Measurements from ENCODE around the gene TMA7B.

The TMA7B gene

DNA sequence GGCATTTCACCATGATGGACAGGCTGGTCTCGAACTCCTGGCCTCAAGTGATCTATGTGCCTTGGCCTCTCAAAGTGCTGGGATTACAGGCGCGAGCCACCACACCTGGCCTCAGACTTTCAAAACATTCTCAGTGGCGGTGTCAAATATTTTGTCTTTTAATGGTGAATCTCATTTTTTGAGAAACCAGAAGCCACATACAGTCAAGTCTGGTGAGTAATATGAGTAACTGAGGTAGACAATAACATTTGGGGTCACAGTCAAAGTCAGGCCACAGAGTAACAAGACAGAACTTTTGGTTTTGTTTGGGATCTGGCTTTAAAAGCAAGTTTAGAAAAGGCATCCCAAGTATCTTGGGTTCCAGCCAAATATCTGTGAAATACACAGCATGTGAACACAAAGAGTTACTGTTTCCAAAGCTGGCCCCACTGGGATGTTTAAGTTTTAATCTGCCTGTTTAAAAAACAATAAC, 5.6 kb upstream of the TMA7B start:
- DNase-seq = no peak

DNA sequence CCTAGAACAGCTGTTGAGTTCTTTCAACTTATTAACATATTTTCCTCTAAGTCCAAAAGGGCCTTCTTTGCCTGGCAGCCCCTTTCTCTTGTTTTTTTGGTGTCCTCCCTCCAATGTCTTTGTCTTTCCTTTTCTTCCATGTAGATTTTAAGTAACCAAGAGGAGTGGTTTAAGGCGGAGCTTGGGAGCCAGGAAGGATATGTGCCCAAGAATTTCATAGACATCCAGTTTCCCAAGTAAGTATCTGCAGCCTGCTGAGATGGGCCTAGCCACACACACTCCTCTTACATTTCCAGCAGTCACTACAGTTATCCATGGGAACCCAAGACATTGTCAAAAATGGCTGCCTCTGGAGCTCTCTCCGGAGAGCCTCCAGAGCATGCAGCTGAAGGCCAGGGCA, 4.5 kb upstream of the TMA7B start:
- no peak for DNase-seq

DNA sequence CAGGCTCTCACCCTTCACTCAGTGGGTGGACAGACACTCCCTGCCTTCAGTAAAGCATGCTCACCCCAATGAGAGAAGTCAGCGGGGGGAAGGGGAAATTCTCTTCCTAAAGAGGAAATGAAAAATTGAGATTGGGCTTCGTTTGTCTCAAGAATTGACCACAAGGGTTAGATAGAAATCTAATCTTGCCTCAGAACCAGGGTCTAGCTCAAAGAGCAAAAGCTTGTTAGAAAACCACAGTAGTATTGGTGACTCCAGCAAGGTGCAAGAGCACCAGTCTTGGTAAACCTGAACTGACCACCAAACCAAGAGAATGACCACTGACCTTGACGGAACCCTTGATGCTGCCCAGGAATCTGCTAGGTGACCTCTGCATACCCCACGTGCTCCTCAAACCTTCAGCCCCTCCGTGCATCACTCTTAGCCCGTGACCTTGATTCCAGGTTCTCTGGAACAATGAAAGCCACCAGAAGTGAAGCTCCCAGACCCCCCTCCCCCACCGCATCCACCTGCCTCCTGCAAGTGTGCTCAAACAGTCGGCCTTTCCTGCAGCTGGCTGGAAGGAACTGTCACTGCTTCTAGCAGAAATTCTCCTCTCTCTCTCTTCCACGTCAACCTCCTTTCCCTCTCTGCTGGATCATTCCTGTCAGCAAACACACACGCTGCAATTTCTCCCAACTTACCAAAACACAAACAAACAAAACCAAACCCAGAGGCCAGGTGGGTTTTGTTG, 3.1 kb upstream of the TMA7B start:
- DNase-seq = no peak

DNA sequence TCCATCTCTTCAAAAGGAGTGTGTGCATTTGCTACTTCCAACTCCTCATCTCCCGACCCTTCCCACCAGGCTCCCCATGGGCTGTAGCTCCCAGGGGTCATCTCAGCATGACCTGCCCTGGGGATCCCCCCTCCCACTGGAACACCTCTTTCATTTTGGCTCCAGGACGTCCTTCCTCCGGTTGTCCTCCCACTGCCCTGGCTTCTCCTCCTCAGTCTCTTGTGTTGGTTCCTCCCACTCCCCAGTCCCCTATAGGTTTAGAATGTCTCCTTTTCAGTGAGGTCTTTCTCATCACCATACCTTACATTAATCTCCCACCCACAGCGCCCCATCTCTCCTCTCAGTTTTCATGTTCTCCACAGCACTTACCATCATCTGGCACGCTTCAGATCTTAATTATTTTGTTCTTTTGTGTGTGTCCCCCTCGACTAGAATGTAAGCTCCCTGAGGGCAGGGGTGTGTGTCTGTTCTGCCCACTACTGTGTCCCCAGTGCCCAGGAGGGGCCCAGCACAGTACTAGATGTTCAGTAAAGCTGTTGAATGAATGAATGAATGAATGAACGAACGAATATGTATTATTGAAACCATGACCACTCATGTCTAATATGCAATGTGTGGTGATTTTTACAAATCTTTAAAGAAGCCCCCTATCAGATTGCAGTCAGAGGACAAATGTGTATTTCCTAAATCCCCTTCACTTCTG, 2.0 kb upstream of the TMA7B start:
- DNase-seq = no peak

DNA sequence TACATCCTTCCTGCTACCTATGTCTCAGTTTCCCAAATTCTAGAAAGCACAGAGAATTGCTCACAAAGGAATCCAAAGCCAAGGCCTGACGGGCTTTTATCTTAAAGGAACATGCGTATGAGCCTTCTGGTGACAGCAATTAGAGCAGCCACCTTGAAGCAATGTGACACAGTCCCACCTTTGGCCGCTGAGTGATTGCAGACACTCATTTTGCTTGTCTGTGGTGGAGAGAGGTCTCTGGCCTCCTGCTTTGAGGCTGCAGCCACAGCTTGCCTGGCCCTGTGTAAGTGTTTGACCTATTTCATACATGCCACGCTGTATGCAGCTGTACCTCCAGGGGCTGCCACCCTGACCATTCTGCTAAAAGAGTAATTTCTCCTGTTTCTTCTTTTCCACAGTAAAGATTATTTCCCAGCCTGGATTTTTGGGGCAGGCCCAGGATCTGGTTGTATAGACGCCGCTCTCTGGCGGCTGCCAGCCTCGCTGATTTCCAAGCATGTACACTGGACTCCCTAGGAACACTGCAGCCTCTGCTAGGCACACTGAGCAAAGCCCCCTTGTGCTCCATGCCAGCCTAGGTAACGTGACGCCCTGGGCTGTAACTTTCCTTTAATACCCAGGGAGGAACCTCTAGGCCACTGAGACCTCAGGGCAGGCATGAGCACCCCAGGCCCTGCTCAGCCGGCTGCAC, 1.1 kb upstream of the TMA7B start:
- no peak for DNase-seq

DNA sequence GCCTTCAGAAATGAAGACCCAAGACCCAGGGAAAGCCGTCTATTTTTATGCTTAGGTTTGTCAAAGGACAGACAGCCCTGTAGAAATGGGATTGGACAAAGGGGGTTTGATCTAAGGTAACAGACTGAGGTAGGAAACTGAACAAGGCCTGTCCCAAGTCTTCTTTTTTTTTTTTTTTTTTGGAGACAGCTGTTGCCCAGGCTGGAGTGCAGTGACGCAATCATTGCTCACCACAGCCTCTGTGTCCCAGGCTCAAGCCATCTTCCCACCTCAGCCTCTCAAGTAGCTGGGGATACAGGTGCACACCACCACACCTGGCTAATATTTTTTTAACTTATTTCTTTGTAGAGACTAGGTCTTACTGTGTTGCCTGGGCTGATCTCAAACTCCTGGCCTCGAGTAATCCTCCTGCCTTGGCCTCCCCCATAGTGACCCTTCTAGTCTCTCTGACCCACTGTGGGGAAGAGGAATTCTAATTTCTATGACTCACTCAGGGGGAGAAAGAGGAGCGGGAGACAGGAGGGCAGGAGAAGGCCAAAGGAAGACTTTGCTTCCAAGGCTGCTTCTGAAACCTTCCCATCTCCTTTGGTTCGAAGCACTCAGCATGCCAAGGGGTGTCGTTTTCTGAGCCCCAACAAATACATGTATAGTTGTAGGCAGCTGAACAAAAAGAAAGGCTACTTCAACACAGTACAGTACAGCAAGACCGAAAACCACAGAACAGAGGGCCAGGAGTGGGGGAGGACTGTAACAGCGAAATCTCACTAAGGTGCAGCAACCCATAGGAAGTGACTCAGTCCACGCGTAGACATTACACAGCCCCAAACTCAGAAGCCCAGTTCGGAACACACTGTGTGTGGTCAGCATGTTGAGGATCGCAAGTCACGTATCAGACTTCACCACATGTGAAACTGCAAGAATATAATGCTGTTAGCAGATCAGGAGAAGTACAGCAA, 872 bp downstream of the TMA7B start:
- DNase-seq = no peak

DNA sequence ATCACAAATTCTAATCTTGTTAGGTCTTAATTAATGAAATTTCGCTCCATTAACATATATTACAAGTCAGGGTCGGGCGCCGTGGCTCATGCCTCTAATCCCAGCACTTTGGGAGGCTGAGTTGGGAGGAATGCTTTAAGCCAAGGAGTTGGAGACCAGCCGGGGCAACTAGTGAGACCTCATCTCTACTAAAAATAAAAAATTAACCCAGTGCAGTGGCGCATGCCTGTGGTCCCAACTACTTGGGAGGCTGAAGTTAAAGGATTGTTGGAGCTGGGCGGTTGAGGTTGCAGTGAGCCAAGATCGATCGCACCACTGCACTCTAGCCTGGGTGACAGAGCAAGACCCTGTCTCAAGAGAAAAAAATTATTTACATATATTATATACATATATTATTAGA, 1.9 kb downstream of the TMA7B start:
- DNase-seq = no peak

DNA sequence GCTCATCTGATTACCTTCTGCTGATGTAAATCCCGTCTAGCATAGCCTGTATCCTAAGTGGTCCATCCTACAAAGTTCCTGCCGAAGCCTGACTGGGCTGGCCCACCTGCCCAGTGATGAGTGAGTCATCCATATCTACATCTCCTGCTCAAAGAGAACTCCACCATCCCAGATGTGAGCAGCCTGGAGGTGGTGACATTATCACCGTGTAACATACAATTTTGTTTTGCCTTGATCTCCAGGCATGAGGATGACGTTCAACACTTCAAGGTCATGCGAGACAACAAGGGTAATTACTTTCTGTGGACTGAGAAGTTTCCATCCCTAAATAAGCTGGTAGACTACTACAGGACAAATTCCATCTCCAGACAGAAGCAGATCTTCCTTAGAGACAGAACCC, 5.6 kb downstream of the TMA7B start:
- DNase-seq = no peak

DNA sequence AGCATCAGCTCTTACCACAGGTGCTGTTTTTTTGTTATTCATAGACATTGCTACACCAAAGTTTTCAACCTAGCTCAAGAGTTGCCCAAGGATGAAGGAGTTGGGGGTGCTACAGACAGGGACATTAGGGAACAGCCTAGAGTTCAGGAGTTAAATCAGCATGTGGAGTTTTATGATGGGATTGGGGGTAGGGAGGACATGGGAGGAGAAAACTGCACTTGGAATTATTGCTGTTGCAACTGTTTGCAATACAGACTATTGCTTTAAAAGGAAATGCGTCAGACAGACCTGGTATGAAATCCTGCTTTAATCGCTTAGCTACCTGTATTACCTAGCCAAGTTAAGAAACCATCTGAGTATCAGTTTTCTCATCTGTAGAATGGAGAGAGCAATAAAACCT, 6.3 kb downstream of the TMA7B start:
- no peak for DNase-seq

DNA sequence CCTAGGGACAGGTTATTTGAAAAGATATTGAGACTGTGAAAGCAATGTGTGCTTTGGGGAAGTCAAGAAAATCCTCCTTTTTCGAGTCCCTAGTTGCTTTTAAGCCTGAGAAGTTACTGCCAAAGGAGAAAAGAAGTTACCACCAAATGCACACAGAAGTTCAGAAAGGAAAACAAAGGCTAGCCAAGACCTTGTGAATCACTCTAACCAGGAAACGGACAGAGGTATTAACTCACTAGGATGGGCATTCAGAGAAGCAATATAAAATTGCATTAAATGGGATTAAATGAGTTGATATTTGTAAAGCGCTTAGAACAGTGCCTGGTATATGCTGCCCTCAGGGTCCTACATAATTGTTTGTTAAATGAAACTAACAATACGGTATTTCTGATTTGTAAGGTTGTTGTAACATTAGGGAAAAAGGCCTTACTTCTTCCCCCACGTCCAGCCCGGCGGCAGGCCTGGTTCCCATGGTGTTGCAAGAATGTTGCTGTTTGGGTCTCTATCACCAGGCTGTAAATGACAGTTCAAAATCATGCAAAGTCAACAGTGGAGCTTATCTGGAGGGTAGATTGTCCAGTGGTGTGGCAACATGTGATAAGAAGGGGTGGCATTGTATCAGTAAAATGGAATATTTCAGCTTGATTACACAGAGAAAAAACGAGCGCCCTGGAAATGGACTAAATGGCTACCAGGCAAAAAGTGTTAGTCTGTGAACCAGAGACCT, 7.1 kb downstream of the TMA7B start:
- no peak for DNase-seq

DNA sequence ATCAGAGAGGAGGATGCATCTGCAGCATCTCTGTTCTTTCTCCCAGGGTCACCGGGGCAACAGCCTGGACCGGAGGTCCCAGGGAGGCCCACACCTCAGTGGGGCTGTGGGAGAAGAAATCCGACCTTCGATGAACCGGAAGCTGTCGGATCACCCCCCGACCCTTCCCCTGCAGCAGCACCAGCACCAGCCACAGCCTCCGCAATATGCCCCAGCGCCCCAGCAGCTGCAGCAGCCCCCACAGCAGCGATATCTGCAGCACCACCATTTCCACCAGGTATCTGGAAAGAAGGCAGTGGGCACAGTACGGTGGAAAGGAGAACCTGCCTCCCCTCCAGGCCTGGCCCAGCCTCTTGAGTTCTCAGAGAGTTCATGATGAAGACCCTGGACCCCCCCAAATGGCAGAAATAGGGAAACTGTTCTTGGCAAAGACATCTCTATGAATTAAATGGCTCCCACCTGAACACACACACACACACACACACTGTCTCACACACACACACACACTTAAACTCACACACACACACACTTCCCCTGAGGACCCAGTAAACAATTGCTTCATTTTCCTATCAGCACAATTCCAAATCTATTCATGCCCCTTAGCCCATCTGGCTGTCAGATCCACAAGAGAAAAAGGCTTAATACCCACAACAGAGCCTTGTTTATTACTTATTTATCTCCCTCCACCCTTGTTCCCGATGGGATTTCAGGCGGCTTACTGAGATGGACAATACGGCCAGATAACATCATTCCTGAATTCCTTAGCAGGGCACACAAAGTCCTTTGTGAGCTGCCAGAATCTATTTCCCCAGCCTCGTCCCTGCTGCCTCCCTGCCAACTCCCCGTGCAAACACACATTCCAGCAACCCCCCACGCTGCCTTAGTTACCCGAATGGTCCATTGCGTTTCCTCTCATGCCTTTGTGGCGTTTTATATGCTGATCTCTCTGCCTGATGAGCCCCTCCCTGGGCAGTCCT, 8.1 kb downstream of the TMA7B start:
- no peak for DNase-seq

DNA sequence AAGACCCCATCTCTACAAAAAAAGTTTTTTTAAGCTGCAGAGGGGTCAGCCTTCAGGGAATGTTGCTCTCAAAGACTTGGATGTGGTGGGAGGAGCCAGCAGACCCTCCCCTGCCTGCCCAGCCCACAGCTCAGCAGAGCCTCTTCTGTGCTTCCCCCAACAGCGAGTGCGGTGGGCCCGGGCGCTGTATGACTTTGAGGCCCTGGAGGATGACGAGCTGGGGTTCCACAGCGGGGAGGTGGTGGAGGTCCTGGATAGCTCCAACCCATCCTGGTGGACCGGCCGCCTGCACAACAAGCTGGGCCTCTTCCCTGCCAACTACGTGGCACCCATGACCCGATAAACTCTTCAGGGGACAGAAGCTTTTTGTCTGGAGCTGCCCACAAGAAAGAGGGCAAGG, 10.5 kb downstream of the TMA7B start:
- DNase-seq = no peak

DNA sequence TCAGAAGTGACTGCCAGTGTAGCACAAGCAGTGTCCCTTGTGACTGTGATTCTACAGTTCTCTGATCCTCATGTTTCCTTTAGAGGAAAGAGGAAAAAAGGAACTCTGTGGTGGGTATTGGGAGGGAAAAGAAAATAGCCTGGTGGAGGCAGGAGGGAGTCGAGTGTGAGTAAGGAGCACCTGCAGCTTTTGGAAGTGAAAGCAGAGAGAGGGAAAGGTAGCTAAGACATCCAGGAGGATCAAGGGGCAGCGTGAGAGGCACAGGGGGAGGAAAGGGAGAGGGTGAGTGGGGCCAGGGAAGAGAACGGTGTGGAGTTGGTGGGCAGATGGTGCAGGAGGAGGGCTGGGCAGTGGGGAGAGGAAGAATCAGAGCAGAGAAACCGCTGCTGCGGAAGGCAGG, 12.4 kb downstream of the TMA7B start:
- no peak for DNase-seq

DNA sequence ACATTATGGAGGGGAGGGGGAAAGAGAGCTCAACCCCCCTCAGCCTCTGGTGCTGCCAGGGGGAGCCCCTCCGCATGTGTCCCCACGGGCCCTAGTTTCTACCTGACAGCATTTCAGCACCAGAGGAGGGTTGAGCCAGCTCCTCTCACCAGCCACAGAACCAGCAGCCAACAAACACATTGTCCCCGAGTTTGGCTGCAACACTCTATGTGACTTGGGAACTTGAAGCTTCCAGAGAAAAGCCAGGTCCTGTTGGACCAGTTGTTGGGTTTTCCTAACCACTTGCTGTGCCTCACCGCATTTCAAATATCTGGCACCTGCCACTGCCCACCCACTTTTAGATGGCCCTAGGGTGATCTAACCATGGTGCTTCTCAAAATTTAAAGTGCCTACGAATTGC, 13.5 kb downstream of the TMA7B start:
- no peak for DNase-seq

DNA sequence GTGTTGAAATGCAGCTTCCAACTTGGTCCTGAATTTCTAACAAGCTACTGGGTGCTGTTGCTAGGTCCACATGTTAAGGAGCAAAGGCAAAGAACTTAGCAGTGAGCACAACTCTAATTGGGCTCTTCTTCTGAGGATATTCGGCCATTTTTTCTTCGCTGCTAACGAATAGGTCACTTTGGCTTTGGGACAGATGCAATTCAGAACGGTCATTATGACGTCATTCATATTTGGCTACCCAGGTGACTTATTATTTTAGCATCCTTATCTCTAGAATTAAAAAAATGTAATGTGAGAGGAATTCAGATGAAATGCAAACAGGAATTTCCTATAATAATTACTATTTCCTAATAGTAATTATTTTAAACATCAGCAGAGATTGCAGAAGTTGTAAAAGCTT, 13.9 kb downstream of the TMA7B start:
- no peak for DNase-seq

DNA sequence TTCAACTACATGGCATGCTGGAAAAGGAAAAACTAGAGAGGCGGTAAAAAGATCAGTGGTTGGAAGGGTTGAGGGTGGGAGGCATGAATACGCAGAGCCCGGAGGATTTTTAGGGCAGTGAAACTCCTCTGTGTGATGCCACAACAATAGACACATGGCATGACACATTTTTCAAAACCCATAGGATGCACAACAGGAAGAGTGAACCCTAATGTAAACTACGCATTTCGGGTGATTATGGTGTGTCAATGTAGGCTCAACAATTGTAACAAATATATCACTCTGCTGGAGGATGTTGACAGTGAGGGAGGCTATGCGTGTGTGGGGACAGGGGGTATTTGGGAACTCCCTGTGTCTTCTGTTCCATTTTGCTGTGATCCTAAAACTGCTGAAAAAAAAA, 18.9 kb downstream of the TMA7B start:
- no peak for DNase-seq

DNA sequence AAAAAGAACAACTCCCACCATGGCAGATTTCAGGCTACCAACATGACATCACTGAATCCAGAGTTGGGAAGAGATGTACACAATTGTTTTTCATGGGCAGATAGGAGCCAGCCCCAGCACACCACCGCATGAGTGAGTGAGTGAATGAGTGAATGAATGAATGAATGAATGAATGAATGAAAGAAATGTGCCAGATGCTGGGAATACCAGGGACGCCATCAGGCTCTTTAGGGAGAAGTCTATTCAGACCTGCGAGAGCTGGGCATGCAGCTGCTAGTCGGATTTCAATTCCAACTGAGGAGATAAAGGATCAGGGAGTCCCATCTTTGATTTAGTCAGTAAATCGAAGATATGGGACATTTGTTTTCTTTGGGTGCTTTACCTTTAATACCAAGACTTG, 19.3 kb downstream of the TMA7B start:
- DNase-seq = no peak

DNA sequence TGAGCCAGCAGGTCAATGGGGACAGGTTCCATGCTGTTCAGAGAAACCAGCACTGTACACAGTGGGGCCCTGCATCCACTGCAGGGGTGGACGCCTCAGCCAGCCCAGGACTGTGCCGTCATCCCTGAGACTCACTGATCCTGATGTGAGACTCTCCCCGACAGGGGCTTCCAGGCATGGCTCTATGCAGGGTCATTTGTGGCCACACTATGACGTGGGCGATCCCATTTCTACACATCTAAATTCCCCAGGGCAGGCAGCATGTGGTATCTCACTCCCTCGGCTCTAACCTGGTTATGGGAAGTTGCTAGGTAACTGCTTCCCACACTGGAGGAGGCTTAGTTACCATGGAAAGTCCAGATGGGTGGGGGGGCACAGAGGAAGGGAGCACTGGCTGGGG, 20.4 kb downstream of the TMA7B start:
- no peak for DNase-seq

DNA sequence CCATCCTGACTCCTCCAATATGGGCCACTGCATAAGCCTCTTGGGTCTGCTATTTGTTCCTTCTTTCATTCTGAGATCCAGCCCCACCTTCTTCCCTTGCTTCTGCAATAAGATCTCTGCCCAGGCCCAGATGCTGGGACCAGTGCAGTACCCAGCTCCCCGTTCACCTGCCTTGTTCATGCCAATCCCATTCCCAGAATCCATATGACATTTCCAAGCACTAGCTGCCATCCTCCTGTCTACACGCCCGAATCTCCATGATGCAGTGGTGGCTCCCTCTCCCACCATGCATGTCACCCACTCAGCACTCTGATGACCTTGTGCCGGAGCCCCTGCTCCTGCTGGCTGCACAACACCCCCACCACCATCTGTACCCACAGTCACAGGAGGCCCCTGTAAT, 23.1 kb downstream of the TMA7B start:
- DNase-seq = no peak

DNA sequence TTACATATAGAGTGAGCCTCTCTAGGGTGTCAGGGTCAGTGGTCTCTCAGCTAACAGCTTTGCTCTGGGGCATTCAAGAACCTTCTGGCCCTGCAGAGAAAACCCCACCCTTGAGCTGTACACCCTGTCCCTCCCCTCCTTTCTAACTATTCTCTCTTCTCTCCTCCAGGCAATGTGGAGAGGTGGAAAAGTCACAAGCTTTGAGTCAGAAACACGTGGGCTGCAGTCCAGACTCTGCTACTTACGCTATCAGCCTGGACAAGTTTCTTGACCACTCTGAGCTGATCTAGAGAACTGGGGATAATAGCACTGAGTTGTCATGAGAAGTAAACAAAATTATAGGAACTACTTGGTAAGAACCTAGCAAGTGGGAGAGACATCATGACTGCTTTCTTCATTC, 23.8 kb downstream of the TMA7B start:
- no peak for DNase-seq

DNA sequence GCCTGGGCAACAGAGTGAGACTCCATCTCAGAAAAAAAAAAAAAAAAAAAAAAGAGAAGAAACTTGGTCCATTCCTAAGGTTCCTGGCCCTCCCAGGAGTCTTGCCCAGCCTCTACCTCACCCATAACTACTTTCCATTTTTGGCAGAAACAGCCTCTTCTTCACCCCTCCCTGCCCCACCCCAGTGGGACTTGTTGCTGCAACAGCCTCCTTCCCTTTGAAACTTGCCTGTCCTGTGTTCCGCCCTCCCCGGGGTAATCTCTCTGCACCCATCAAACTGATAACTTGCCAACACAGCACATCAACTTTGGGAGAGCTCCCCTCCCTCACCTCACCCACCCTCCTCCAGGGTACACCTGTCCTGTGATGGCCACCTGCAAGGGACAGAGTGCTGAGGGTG, 24.5 kb downstream of the TMA7B start:
- DNase-seq = no peak
